COR-L47 (cell line): ENCODE results near the gene ZSWIM4.
A peak's percentile ranks its signal among the peaks of the same experiment; 100 is the strongest.

Source experiments
- DNase-seq: peaks from one replicate; lab custom pipeline; 2025; lab: John Stamatoyannopoulos, UW

ZSWIM4 gene

GRCh38 chr19:13808856-13809255 is 13.6 kb downstream of the ZSWIM4 start:
- DNase-seq = no peak

GRCh38 chr19:13812544-13812943 is 17.3 kb downstream of the ZSWIM4 start:
- DNase-seq = no peak

GRCh38 chr19:13813147-13813546 is 17.9 kb downstream of the ZSWIM4 start:
- no peak for DNase-seq

- no peak for DNase-seq
Measured at GRCh38 chr19:13814550-13814949, 19.3 kb downstream of the ZSWIM4 start.

- DNase-seq = peak; percentile 83
Measured at GRCh38 chr19:13817018-13817614, 21.9 kb downstream of the ZSWIM4 start.

GRCh38 chr19:13817615-13818371 is 22.6 kb downstream of the ZSWIM4 start:
- peak; percentile 98 for DNase-seq

GRCh38 chr19:13819238-13819637 is 24.0 kb downstream of the ZSWIM4 start:
- no peak for DNase-seq

GRCh38 chr19:13821292-13821691 is 26.0 kb downstream of the ZSWIM4 start:
- no peak for DNase-seq

GRCh38 chr19:13823256-13823655 is 28.0 kb downstream of the ZSWIM4 start:
- no peak for DNase-seq

- no peak for DNase-seq
Measured at GRCh38 chr19:13823901-13824300, 28.7 kb downstream of the ZSWIM4 start.

- DNase-seq = no peak
Measured at GRCh38 chr19:13824703-13825102, 29.5 kb downstream of the ZSWIM4 start.

- DNase-seq = no peak
Measured at GRCh38 chr19:13825489-13826441, 30.5 kb downstream of the ZSWIM4 start.

- DNase-seq = no peak
Measured at GRCh38 chr19:13826652-13827235, 31.5 kb downstream of the ZSWIM4 start.

- no peak for DNase-seq
Measured at GRCh38 chr19:13827656-13828055, 32.4 kb downstream of the ZSWIM4 start.

- DNase-seq = no peak
Measured at GRCh38 chr19:13830114-13830740, 35.0 kb downstream of the ZSWIM4 start.

- no peak for DNase-seq
Measured at GRCh38 chr19:13830741-13831536, 35.7 kb downstream of the ZSWIM4 start.

- DNase-seq = no peak
Measured at GRCh38 chr19:13831537-13832467, 36.6 kb downstream of the ZSWIM4 start.

- peak; percentile 72 for DNase-seq
Measured at GRCh38 chr19:13833330-13834243, 38.3 kb downstream of the ZSWIM4 start.
